Hepatic stellate cell (primary cell): ENCODE results near the gene LILRA1.
"Not testable (repeated sequence)": the region's sequence is repeated elsewhere in the genome, so short reads cannot be mapped to it uniquely, and the experiment has no call there.

Experiments
- DNase-seq: peaks from one replicate; pipeline ENCODE4 v3.0.0; 2011; ENCODE audit warnings: low spot score

The LILRA1 gene

DNA sequence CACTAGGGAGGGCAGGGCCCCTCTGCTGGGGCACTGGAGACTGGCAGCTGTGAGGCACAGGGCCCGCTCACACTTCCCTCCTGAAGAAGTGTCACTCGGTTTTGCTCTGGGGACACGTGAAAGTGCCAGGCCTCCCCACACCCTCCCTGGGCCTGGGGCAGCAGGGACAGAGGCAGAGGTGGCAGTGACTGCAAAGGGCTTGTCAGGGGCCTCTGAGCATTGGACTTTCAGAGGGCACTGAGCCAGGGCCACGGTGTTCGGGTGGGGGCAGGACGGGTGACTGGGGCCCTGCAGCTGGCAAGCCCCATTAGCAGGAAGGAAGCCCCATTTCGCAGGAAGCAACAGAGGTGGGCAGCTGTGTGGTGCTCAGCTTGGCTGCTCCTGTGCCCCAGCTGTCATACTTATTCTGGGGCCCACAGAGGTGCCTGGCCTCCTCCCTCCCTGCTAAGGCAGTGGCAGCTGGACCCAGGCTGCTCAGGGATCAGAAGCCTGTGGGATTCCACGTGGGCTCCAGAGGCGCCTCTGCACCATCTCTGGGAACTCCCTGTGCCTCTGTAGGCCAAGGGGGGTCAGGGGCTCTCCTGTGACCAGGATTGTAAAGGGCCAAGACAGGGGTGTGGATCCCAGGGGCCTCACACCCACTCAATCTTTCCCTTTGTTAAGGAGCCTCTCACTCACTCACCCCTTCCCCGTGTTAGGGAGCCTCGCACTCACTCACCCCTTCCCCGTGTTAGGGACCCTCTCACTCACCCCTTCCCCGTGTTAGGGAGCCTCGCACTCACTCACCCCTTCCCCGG is 31.7 kb downstream of the LILRA1 start:
- DNase-seq: not testable (repeated sequence)

DNA sequence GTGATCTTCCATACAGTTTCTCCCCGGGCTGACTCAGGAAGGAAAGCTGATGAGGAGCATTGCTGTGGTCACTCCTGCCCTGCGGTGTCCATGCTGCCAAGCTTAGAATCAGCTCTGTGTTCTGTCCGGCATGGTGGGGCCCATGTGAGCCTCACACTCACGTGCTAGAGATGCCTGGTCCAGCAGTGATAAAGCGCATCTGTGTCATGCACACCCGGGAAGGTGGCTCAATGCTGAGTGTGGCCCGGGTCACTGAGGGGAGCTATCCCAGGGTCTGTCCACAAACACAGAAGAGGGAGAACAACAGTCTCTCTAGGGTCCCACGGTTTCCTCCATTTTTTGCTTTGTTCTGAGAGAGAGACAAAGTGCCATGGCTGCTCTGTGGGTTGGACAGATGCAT is 33.3 kb downstream of the LILRA1 start:
- no peak for DNase-seq

DNA sequence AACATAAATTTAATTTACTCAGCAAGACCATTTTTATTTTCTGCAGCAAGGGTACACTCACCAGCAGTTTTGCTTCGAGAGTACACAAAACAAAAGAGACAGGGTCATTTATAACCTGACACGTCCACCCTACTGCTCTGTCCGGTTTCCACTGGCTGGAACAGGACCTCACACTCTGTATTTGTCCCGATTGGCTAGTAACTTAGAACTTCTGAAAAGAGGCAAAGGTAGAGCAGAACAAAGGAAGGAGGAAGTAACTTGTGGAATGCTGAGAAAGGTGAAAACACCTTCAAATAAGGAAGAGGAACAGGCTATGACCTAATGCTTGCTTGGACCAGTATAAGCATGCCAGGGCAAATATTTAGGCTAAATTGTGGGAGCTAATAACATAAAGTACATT is 34.5 kb downstream of the LILRA1 start:
- not testable (repeated sequence) for DNase-seq

DNA sequence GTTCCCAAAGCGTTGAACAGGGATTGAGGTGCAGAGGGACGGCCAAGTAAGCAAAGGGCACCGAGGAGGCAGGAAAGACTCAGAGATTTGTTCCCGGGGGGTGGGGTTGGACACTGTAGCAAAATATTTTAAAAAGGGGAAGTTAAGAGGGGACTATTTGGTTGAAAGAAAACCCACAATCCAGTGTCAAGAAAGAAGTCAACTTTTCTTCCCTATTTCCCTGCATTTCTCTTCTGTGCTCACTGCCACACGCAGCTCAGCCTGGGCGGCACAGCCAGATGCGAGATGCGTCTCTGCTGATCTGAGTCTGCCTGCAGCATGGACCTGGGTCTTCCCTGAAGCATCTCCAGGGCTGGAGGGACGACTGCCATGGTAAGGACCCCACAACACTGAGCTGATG is 36.8 kb downstream of the LILRA1 start, which contains the start of gene LILRB1:
Gene LILRB1, plus strand, starts transcription at position 223 of the 400 bp plus-strand sequence. CDS start 590 bp downstream, outside the sequence.
- DNase-seq: not testable (repeated sequence)

DNA sequence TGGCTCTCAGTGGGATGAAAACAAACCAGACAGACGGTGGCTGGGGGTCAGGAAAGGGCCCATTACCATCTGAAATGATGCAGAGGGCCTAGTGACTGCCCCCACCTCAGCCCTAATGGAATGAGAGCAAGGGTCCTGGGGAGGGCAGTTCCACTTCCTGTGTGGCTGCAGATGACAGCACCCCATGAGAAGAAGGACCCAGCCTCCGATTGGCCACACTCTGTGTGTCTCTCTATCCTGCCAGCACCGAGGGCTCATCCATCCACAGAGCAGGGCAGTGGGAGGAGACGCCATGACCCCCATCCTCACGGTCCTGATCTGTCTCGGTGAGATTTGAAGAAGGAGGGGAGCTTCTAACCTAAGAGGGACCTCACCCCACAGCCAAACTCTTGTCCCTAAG is 37.4 kb downstream of the LILRA1 start:
- no peak for DNase-seq

DNA sequence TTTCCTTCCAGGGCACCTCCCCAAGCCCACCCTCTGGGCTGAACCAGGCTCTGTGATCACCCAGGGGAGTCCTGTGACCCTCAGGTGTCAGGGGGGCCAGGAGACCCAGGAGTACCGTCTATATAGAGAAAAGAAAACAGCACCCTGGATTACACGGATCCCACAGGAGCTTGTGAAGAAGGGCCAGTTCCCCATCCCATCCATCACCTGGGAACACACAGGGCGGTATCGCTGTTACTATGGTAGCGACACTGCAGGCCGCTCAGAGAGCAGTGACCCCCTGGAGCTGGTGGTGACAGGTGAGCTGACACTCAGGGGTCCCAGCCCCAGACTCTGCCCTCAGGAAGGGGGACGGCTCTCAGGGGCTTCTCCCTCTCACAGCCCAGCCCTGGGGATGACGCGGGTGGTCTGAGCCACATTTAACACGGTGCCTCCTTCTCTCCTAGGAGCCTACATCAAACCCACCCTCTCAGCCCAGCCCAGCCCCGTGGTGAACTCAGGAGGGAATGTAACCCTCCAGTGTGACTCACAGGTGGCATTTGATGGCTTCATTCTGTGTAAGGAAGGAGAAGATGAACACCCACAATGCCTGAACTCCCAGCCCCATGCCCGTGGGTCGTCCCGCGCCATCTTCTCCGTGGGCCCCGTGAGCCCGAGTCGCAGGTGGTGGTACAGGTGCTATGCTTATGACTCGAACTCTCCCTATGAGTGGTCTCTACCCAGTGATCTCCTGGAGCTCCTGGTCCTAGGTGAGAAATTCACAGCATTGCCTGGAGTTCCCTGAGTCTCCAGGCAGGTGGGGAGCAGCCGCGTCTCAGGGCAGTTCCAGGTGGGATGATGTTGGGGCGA is 38.3 kb downstream of the LILRA1 start:
- DNase-seq: not testable (repeated sequence)

DNA sequence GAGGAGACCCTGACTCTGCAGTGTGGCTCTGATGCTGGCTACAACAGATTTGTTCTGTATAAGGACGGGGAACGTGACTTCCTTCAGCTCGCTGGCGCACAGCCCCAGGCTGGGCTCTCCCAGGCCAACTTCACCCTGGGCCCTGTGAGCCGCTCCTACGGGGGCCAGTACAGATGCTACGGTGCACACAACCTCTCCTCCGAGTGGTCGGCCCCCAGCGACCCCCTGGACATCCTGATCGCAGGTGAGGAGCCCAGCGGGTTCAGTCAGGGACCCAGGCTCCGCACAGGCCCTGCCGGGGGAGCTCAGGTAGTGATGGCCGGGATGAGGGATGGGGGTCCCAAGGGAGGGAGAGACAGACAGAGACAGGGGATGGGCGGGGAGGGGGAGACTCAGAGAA is 39.1 kb downstream of the LILRA1 start:
- not testable (repeated sequence) for DNase-seq

DNA sequence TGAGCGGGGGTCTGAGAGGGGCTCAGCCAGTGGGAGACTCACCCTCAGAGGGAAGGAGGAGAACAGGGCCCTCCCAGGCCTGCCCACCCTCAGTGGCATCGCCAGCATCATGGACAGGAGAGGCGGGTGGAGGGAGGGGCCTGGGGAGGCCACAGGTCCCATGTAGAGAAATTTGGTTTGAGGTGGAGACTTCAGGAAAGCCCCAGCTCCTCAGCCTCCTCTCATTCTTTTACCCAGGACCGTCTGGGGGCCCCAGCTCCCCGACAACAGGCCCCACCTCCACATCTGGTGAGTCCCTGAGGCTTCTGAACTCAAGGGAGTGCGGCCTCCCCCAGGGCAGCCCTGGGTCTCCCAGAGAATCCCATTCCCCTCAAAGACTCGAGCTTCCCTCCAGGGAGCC is 40.0 kb downstream of the LILRA1 start:
- no peak for DNase-seq

DNA sequence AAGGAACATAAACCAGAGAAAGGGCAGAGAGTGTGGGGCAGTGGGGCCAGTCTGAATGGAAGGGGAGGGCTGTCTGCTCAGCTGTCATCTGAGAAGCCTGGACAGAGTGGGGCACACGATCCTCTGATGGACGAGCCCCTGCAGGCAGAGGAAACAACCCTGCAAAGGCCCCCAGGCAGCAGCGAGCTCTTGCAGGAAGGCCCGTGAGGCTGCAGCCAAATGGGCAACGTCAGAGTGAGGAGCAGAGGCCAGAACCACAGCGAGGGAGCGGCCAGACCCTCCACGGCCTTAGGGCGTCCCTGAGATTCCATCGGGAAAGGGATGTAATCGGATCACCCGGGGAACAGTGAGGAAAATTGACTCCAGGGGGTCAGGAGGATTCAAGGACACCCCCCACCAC is 42.6 kb downstream of the LILRA1 start:
- DNase-seq: not testable (repeated sequence)

DNA sequence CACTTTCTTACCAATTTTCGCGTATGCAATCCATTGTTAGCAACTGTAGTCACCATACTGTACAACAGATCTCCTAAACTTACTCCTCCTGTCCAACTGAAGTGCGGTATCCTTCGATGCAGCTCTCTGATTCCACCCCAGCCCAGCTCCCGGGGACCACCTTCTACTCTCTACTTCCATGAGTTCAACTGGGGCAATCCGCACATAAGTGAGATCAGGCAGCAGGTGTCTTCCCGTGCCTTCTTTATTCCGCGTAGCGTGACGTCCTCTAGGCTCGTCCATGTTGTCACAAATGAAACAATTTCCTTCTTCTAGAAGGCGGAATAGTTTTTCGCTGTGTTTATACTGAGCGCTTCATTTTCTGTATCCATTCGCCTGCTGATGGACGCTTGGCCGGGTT is 45.3 kb downstream of the LILRA1 start:
- no peak for DNase-seq

DNA sequence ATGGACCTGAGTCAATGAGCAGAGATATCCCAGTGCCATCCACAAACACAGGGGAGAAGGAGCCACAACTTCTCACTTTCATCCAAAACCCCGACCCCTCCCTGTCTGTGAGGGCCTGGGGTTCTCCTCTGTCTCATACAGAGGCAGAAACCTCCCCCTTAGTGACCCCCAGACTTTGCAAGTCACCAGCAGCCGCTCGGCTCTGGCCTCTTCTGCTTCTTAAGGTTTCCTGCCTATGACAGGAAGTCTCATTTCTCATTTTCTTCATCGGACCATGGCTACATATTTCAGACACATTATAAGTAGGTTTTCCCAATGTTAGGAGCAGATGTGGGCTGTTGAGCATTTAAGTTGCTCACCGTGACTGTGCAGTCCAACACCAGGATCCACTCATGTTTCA is 49.5 kb downstream of the LILRA1 start:
- DNase-seq: not testable (repeated sequence)

DNA sequence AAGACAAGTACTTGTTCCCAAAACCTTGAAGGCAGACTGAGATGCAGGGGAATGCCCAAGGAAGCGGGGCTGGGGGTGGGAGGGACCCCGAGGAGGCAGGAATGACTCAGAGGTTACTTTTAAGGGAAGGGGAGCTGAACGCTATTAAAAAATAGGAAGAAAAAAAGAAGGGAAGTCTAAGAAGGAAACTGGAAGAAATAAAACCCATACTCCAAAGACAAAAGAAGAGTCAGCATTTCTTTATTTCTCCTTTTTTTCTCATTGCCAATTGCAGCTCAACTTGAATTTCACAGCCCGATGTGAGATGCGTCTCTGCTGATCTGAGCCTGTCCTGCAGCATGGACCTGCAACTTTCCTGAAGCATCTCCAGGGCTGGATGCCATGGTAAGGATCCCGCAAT is 50.2 kb downstream of the LILRA1 start:
- not testable (repeated sequence) for DNase-seq

DNA sequence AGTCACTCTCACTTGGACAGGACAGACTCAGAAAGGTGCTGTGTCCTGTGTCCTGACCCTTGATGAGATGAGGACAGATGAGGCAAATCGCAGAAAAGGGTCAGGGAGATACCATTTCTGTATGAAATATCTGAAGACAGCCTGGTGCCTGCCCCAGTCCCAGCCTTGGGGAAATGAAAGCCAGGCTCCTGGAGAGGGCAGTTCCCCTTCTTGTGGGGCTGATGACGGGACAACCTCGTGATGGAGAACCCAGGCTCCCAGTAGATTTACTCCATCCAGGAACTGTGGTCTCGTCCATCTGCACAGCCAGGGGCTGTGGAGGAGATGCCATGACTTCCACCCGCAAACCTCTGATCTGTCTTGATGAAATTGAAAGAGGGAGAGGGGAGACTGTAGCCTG is 50.6 kb downstream of the LILRA1 start:
- DNase-seq: no peak

DNA sequence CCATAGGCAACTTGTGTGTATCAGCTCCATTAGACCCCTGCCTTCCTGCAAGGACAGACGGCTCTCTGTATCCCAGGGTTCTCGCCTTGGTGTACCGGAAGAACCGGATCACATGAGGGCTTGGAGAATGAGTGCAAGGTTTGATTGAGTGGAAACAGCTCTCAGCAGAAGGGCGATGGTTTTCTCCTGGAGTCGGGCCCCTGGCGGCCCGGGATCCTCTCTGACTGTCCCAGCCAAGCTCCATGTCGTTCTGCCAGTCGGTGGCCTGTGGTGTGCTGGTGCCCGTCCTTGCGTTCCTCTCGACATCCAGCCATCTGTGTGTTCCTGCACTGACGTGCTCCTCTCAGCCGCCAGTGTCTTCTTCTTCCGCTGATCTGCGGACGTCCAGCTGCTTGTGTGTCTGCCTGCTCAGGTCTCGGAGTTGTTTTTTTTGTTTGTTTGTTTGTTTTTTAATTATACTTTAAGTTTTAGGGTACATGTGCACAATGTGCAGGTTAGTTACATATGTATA is 53.0 kb downstream of the LILRA1 start:
- no peak for DNase-seq

DNA sequence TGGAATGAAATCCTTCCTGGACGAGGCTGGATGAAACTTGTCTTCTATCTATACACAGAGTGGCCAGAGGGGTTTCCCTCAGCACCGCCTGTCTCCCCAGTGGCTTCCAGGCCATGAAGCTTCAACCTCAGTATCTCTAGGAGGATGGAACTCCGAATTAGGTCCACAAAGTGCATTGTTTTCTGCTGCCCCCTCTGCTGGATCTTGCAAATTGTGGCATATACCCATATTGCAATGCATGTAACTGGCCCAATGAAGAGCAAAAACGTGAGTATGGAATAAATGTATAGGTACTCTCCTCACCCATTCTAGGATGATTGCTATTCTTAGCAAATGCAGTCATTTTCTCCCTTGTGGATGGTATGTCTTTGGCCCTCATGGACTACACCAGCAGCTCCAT is 54.7 kb downstream of the LILRA1 start:
- no peak for DNase-seq

DNA sequence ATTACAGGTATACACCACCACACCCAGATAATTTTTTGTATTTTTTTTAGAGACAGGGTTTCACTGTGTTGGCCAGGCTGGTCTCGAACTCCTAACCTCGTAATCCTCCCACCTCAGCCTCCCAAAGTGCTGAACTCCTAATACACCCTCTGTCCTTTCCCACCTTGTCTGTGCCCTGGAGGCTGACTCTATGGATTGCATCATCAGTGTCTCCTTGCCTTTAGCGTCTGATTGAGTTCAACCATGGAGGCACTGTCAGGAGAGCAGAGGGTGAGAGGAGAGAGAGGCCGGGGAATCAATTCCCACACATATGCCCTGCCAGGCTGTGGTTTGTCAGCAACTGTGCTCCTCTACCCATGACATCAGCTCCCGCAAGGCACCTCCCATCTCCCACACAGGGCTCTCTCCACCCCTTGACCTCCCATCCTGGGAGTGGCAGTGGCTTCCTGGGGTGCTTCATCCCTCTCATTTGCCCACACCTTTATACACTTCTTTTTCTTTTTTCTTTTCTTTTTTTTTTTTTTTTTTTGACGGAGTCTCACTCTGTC is 56.8 kb downstream of the LILRA1 start:
- no peak for DNase-seq
